Suppressor macrophage (primary cell): Measurements from ENCODE around the gene TEDC2.
"Not testable (repeated sequence)": the region's sequence is repeated elsewhere in the genome, so short reads cannot be mapped to it uniquely, and the experiment has no call there.

ENCODE experiments used
- DNase-seq, 4 experiments: peaks; one replicate each; pipeline ENCODE4 v3.0.0-alpha.2; 2020 to 2022

Gene TEDC2

GRCh38 chr16:2437032-2437790, 22.7 kb upstream of the TEDC2 start:
- no peak for DNase-seq

DNA sequence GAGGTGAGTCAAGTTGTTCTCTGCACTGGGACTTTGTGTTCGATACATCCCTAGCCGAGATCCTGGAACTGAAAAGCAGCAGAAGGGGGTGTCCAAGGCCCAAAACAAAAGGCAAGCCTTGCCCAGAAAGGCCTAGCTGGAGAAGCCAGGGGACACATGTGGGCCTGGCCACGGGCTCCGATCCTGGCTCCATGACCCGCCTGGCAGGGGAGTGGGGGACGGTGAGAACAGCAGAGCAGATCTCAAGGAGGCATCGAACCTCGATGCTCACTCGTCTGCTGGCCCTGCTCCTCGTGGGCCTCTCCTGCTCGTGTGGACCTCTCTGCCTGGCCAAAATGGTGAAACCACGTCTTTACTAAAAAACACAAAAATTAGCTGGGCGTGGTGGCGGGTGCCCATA, 21.8 kb upstream of the TEDC2 start:
- no peak for DNase-seq

- DNase-seq = no peak
These were observed 20.3 kb upstream of the TEDC2 start for GRCh38 chr16:2439598-2439997.

- not testable (repeated sequence) for DNase-seq
These were observed 18.6 kb upstream of the TEDC2 start for GRCh38 chr16:2441143-2441804.

DNA sequence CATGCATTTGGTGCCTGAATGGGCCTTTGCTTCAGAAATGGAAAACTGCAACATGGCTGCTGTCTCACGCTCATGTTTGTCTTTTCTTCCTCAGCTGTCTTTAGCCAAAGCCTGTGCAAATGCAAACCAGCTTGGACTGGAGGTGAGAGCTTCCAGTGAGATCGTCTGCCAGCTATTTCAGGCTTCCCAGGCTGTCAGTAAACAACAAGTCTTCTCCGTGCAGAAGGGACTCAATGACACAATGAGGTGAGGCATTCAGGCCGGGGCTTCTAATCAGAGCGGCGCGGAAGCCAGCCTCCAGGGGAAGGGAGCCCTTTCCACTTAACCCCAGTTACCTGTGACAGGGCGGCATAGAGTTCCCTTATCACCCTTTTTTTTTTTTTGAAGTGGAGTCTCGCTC, 16.4 kb upstream of the TEDC2 start:
- DNase-seq = no peak

GRCh38 chr16:2447920-2448583, 11.9 kb upstream of the TEDC2 start:
- no peak for DNase-seq

DNA sequence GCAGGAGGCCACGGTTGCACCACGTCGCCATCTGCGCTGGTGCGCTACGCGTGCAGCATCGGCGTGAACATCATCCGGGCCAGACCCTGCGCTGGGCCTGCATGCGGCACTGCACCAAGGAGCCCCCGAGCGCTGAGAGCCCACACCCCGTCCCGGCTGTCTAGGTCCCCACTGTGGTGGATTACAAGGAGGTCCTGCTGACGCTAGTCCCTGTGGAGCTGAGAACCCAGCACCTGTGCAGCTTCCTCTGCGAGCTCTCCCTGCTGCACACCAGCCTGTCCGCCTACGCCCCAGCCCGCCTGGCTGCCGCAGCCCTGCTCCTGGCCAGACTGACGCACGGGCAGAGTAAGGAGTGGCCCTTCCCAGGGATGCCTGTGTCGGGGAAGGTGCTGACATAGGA, 10.8 kb upstream of the TEDC2 start:
- no peak for DNase-seq

DNA sequence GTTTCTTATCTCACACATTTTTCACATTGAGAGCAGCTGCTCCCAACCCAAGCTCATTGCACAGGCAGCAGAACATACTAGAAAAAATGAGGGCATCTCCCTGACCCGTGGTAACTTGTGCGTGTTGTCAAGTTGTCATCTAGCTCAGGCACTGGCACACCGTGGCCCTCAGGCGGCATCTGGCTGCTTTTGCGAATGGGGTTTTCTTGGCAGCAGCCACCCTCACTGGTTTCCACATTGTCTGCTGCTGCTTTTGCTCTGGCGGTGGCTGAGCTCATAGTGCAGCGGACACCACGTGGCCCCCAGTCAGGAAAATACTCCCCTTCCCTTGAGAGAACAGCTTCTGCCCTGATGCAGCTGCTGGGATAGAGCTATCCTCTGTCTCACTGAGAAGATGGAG, 9.4 kb upstream of the TEDC2 start:
- DNase-seq = no peak

GRCh38 chr16:2450975-2451381, 8.9 kb upstream of the TEDC2 start:
- no peak for DNase-seq

DNA sequence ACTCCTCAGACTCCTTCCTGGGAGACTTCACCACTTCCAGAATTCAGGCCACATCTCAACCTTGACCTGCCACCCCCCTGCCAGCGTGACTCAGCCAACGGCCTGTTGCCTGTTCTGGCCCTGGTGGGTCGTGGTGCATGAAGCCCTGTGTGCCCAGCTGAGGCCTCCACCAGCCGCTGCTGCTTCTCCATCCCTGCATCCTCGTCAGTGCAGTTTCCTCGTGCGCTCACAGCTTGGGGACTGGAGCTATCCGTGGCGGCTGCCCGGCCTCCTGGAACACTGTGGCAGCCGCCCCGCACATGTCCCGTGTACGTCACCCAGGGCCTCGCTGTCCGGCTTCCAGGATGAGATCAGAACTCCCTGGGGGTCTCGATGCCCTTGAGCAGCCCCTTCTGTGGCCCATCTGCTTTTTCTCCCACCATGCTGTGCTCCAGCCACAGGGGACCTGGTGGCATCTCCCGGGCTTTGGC, 8.0 kb upstream of the TEDC2 start:
- no peak for DNase-seq

DNA sequence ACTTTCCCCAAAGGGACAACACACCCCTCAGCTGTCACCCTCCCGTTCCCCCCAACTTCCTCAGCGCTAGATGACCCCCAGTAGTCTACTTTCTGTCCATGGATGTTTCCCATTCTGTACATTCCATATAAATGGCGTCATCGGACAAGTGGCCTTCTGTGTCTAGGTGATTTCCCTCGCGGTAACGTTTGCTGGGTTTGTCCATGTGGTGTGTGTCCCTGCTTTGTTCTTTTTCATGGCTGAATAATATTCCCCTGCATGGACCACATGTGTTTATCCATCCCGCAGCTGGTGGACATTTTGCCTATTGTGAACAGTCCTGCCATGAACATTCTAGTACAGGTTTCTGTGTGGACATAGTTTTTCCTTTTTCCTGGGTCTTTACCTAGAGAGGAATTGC, 7.3 kb upstream of the TEDC2 start:
- no peak for DNase-seq

GRCh38 chr16:2455081-2455845, 4.6 kb upstream of the TEDC2 start:
- DNase-seq = no peak

DNA sequence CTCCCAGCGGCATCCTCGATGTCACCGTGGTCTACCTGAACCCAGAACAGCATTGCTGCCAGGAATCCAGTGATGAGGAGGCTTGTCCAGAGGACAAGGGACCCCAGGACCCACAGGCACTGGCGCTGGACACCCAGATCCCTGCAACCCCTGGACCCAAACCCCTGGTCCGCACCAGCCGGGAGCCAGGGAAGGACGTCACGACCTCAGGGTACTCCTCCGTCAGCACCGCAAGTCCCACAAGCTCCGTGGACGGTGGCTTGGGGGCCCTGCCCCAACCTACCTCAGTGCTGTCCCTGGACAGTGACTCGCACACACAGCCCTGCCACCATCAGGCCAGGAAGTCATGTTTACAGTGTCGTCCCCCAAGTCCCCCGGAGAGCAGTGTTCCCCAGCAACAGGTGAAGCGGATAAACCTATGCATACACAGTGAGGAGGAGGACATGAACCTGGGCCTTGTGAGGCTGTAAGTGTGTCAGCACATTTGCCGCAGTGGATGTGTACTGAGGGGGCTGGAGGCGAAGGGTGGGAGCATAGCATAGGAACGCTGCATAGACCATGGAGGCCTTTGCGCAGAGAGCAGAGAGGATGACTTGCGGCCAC, 3.3 kb upstream of the TEDC2 start:
- DNase-seq = no peak

GRCh38 chr16:2457267-2457666, 2.6 kb upstream of the TEDC2 start:
- no peak for DNase-seq

DNA sequence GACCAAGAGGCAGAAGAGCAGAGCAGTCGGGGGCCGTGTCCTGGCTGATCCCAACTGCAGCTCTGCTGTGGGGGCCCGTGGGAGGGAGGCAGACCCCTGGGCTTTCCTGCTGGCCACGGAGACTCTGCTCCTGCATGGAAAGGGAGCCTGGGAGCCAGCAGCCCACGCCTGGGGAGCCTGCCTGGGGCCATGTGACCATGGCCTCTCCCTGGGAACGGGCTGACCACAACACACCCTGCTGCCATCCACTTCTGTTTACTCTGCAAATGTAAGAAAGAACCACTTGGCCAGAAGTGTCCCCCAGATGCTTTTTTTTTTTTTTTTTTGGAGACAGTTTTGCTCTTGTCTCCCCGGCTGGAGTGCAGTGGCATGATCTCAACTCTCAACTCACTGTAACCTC, 2.0 kb upstream of the TEDC2 start:
- DNase-seq = no peak

DNA sequence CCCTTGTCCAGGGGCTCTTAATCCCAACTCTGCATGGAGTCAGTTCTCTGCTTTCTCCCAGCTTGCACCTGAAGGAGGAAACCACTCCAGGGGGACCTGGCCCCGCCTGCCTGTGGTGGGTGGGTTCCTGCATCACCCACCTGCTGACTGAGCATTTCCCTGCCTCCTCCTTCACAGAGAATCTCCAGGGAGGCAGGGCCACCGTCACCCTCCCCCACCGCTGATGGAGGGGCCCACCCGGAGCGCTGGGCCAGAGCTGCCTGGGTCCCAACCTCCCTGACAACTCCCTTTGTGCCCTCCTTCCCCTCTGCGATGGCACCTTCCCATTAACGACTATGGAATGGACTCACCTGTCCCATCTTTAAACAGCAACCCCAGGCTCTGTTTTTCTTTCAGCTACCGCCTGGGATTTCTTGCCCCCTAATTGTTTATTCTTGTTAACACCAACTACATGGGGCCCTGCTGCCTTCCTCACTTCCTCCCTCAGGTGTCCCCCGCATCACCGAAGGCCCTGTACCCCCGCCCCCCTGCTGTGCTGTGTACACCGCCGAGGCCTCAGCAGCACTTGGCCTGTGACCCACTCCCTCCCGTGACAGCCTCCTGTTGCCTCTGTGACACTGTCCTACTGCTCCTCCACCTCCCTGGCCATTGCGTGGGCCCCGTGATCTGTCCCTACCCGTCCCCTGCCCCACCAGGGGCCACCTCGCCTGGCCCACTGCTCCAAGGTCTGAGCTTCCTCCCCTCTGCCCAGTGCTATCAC, 842 bp upstream of the TEDC2 start:
- DNase-seq = no peak

DNA sequence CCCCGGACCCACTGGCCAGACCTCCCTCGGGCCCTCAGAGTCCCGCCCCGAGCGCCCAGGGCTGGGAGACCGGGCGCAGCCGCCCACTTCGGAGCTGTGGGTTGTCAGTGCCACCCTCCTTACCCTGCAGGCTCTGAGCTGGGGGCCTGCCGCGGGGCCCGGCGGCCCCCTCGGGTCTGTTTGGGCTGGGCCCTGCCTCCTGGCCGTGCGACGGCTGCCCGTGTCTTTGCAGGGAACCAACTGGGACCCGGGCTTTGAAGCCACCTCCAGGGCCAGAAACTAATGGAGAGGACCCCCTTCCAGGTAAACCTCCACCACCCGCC, 443 bp downstream of the TEDC2 start:
- no peak for DNase-seq

- no peak for DNase-seq
These were observed 1.0 kb downstream of the TEDC2 start for GRCh38 chr16:2460916-2461315.

- DNase-seq = no peak
These were observed 2.3 kb downstream of the TEDC2 start for GRCh38 chr16:2462031-2462866.

DNA sequence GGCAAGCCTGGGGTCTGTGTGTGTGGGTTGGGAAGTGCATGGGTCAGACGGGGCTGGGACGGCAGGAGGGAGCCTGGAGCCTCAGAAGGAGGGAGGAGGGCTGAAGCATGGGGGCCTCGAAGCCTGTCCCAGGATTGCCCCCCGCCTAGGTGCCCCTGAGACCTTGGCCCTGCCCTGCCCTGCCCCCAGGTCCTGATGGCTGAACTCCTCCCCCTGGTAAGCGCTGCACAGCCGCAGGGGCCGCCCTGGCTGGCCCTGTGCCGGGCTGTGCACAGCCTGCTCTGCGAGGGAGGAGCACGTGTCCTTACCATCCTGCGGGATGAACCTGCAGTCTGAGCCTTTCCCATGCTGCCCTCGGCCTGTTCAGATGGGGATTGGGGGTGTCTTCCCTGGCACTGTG, 4.4 kb downstream of the TEDC2 start:
- no peak for DNase-seq
